Measurements from ENCODE around the gene GPD1L.

The GPD1L gene

GRCh38 chr3:32146746-32147211 lies 40.4 kb downstream of the GPD1L start:
- H3K9me3 Mint-ChIP-seq, result no peaks in the 10 kb centered on the region
- no peak overlapping the region for H3K27ac Mint-ChIP-seq
- DNase-seq, result no peak
- TF ChIP-seq, protein P1, sequence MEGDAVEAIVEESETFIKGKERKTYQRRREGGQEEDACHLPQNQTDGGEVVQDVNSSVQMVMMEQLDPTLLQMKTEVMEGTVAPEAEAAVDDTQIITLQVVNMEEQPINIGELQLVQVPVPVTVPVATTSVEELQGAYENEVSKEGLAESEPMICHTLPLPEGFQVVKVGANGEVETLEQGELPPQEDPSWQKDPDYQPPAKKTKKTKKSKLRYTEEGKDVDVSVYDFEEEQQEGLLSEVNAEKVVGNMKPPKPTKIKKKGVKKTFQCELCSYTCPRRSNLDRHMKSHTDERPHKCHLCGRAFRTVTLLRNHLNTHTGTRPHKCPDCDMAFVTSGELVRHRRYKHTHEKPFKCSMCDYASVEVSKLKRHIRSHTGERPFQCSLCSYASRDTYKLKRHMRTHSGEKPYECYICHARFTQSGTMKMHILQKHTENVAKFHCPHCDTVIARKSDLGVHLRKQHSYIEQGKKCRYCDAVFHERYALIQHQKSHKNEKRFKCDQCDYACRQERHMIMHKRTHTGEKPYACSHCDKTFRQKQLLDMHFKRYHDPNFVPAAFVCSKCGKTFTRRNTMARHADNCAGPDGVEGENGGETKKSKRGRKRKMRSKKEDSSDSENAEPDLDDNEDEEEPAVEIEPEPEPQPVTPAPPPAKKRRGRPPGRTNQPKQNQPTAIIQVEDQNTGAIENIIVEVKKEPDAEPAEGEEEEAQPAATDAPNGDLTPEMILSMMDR (IDR thresholded peaks at IDR 0.05), result no peak
- no peaks in the 10 kb centered on the region for H3K27me3 Mint-ChIP-seq (ENCODE audit: low read depth, poor library complexity)
- no peak overlapping the region for H3K4me3 Mint-ChIP-seq
- H3K4me1 Mint-ChIP-seq, result peaks cover 39% of the 10 kb centered on the region
- H3K36me3 Mint-ChIP-seq (ENCODE audit: low read depth), result no peaks in the 10 kb centered on the region

DNA sequence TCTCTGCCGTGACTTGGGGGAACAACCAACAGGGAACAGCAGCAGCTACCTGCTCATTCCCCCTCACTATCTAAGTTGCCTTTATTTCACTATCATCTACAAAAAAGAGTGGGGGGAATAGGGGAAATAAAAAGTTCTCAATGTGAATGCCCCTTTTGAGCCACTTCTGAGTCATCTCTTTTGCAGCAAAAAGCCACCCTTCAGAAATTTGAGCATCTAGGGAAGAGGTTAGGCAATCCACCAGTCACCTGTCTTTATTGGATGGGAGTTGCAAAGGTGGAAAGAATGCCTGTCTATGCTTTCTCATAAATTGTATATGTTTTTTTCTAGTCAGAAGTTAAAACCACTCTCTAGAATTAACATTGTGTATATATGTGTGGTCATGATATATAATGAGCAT lies 41.1 kb downstream of the GPD1L start:
- Mint-ChIP-seq H3K4me3 (no peak overlapping the region), H3K9me3 (no peaks in the 10 kb centered on the region), H3K4me1 (peaks cover 39% of the 10 kb centered on the region), H3K36me3 (ENCODE audit: low read depth) (no peaks in the 10 kb centered on the region), H3K27ac (no peak overlapping the region), H3K27me3 (ENCODE audit: low read depth, poor library complexity) (no peaks in the 10 kb centered on the region)
- DNase-seq, result no peak
- TF ChIP-seq, protein P1 (IDR thresholded peaks at IDR 0.05), result no peak

DNA sequence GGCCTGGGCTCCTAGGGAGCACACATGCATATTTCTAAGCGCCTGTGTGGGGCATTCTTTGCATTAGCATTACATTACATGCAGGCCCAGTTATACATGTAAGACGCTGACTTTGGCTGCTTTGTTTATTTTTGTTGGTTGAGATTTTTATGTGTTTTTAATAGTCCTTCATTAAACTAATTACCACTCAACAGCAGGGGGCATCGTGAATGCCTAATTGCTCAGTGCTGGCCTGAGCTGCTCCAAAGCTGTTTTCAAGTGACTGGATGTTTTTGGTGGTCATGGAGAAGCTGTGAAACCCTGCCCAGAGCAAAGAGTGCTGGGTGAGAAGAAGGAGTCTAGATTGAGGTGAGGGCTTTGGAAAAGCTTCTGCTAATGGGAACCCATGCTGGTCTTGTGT lies 41.5 kb downstream of the GPD1L start:
- Mint-ChIP-seq H3K4me1 (peaks cover 39% of the 10 kb centered on the region), H3K27ac (peak overlapping the region; percentile 75), H3K27me3 (ENCODE audit: low read depth, poor library complexity) (no peaks in the 10 kb centered on the region), H3K4me3 (no peak overlapping the region), H3K9me3 (no peaks in the 10 kb centered on the region), H3K36me3 (ENCODE audit: low read depth) (no peaks in the 10 kb centered on the region)
- TF ChIP-seq, protein P1 (IDR thresholded peaks at IDR 0.05), result no peak
- no peak for DNase-seq

DNA sequence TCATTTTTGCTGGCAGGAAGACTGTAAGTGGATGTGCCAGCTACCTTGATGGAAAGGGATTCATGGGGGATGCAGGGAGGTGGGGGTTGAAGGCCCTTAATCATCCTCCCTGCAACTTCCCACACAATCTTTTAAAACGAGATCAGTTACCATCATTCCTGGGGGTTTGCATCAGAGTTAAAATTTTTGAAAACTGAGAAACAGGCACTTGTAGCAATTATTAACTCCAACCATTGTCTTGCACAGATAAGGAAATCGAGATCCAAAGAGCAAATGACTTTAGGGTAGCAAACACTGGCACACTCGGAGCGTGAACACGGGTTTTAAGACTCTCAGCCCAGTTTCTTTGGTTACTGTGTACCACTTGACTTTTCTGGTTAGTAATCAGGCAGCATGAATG lies 41.9 kb downstream of the GPD1L start:
- H3K9me3 Mint-ChIP-seq, result no peaks in the 10 kb centered on the region
- peak overlapping the region; percentile 75 for H3K27ac Mint-ChIP-seq
- TF ChIP-seq, protein P1 (IDR thresholded peaks at IDR 0.05), result no peak
- H3K4me1 Mint-ChIP-seq, result peaks cover 39% of the 10 kb centered on the region
- no peak overlapping the region for H3K4me3 Mint-ChIP-seq
- H3K36me3 Mint-ChIP-seq (ENCODE audit: low read depth), result no peaks in the 10 kb centered on the region
- no peaks in the 10 kb centered on the region for H3K27me3 Mint-ChIP-seq (ENCODE audit: low read depth, poor library complexity)
- DNase-seq, result no peak

DNA sequence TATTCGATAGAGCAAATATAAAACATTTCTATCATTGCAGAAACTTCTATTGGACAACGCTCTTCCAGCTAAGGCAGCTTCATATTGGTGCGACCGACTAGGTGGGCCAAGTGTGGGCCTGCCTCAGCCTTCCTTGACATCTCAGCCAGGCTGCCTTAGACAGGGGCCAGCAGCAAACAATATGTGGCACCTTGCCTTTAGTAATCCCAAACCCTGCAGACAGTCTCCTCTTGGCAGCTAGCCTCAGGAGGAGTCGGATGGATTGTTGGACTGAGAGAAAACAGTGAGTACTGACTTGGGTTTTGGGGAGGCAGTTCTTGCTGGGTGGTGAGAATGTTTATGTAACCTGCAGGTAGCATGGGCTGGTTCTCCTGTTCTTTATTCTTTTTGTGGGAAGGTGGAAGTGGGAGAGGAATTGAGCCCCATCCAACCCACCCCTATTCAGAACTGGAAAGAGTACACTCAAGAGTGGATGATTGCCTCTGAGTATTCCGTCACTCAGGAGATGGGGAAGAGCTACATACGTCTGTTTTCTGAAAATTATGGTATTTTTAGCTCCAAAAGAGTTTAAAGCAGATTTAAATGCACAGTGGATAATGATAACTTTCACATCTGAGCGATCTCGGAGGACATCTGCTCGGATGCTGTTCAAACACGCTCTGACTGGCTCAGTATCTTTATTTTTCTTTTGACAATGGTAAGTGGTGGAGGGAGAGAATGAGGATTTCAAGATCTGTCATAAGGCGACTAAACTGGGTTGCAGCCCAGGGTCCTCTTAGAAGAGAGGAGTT lies 47.2 kb downstream of the GPD1L start:
- H3K27me3 Mint-ChIP-seq (ENCODE audit: low read depth, poor library complexity), result no peaks in the 10 kb centered on the region
- H3K4me3 Mint-ChIP-seq, result no peak overlapping the region
- H3K9me3 Mint-ChIP-seq, result no peaks in the 10 kb centered on the region
- TF ChIP-seq, protein P1 (IDR thresholded peaks at IDR 0.05), result no peak
- H3K4me1 Mint-ChIP-seq, result peaks cover 14% of the 10 kb centered on the region
- DNase-seq, result no peak
- H3K27ac Mint-ChIP-seq, result no peak overlapping the region
- H3K36me3 Mint-ChIP-seq (ENCODE audit: low read depth), result no peaks in the 10 kb centered on the region

GRCh38 chr3:32154205-32154579 lies 47.8 kb downstream of the GPD1L start:
- H3K4me1 Mint-ChIP-seq, result peaks cover 8% of the 10 kb centered on the region
- TF ChIP-seq, protein P1 (IDR thresholded peaks at IDR 0.05), result peak; percentile 12
- H3K27me3 Mint-ChIP-seq (ENCODE audit: low read depth, poor library complexity), result no peaks in the 10 kb centered on the region
- H3K4me3 Mint-ChIP-seq, result no peak overlapping the region
- H3K27ac Mint-ChIP-seq, result no peak overlapping the region
- H3K9me3 Mint-ChIP-seq, result no peaks in the 10 kb centered on the region
- H3K36me3 Mint-ChIP-seq (ENCODE audit: low read depth), result no peaks in the 10 kb centered on the region
- no peak for DNase-seq

Data from nephron progenitor cell (in vitro differentiated cells).